ENCODE measurements around the gene PRKCH. TPM values are rescaled to one million over a fixed set of nuclear protein-coding genes. Genes with fewer than 3 reads are reported as not detected.
A peak's percentile ranks its signal among the peaks of the same experiment; 100 is the strongest.
"Not testable (repeated sequence)": the region's sequence is repeated elsewhere in the genome, so short reads cannot be mapped to it uniquely, and the experiment has no call there.

The PRKCH gene
- total and polyA plus RNA-seq, 7 experiments from 2014 or later = 191 to 359 (median 314) TPM

DNA sequence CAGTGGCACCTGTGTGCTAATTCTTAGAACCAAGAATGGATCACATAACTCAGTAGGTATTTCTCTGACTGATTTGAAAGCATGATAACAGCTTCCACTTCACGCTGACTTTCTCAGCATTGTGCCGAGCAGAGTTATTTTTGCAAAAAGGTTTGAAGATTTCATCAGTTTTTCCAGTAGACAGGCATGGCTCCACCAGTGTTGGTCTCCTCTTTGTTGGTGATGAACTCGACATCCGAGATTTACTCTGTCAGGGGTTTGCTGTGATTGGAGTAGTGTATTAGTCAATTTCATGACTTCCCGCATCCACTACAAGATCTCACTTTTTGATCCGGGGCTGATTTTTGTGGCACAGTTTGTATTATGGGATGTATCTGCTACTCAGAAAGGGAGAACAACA, 85.3 kb downstream of the PRKCH start:
- H3K36me3 Mint-ChIP-seq = peaks cover 0 to 36% (median 13%) of the 10 kb centered on the region in 5 donors
- DNase-seq (peak in 5 of 9 donors; percentile 26 to 64 (median 47)), ATAC-seq (peak; percentile 41)
- Histone ChIP-seq H3K4me1 (ENCODE audit: control insufficient read depth in 2 of 2, insufficient read depth in 2 of 2, low read length in 2 of 2) (peaks cover 72 to 83% of the 10 kb centered on the region in 2 donors), H3K36me3 (ENCODE audit: control insufficient read depth in 2 of 3, insufficient read depth in 3 of 3, low read length in 3 of 3) (peaks cover 0 to 6% (median 0%) of the 10 kb centered on the region in 3 experiments), H3K27me3 (ENCODE audit: control insufficient read depth in 2 of 2, insufficient read depth in 2 of 2, low read length in 2 of 2) (no peaks in the 10 kb centered on the region), H3K4me3 (ENCODE audit: low read length) (peak overlapping the region; percentile 4), H3K27ac (ENCODE audit: low read depth, low read length) (peak overlapping the region; percentile 34), H3K9me3 (ENCODE audit: control insufficient read depth in 2 of 3, low read length in 3 of 3) (no peaks in the 10 kb centered on the region)
- CTCF ChIA-PET = interaction anchor here (0.7 to 1.3 kb wide), 2 partner anchors 11 to 14 kb away, joined by 3 to 4 read pairs; no protein-coding TSS in a partner anchor
- peak overlapping the region; percentile 16 to 80 (median 72) for H3K4me3 Mint-ChIP-seq
- peak overlapping the region in 8 of 9 donors; percentile 57 to 88 (median 75) for H3K27ac Mint-ChIP-seq
- POLR2A ChIA-PET = interaction anchor here (2.7 kb wide), 1 partner anchor 14 kb away, joined by 10 read pairs; no protein-coding TSS in a partner anchor
- no peaks in the 10 kb centered on the region for H3K9me3 Mint-ChIP-seq
- peaks cover 0 to 74% (median 59%) of the 10 kb centered on the region in 7 donors for H3K4me1 Mint-ChIP-seq
- H3K27me3 Mint-ChIP-seq = no peaks in the 10 kb centered on the region
- intact Hi-C loops (cut with micrococcal nuclease) = loop anchor here (1.0 to 5.0 kb wide), 3 partner anchors 9 to 36 kb away; no protein-coding TSS in a partner anchor

DNA sequence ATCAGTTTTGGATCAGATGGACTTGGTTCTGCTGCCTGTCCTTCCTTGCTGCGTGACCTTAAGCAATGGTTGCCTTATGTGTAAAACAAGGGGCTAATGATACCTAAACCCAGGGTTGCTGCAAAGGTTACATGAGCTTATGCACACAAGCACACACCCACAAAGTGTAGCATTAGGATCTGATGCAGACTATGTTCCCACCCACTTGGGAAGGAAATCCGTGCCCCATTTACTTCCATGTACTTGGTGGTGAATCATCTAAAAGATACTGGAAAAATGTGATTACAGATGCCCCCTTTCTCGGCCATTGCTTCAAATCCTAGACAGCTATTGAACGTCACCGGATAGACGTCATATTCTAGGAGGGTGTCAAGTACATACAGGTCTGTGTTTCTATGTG, 87.1 kb downstream of the PRKCH start:
- Mint-ChIP-seq H3K9me3 (no peaks in the 10 kb centered on the region), H3K4me3 (peak overlapping the region in 8 of 10 donors; percentile 2 to 80 (median 72)), H3K27me3 (no peaks in the 10 kb centered on the region), H3K36me3 (peaks cover 0 to 36% (median 12%) of the 10 kb centered on the region in 5 donors), H3K4me1 (peaks cover 0 to 62% (median 51%) of the 10 kb centered on the region in 7 donors), H3K27ac (peak overlapping the region in 8 of 9 donors; percentile 11 to 88 (median 76))
- Histone ChIP-seq H3K9me3 (ENCODE audit: control insufficient read depth in 2 of 3, low read length in 3 of 3) (no peaks in the 10 kb centered on the region), H3K4me3 (ENCODE audit: low read length) (no peak overlapping the region), H3K27me3 (ENCODE audit: control insufficient read depth in 2 of 2, insufficient read depth in 2 of 2, low read length in 2 of 2) (no peaks in the 10 kb centered on the region), H3K36me3 (ENCODE audit: control insufficient read depth in 2 of 3, insufficient read depth in 3 of 3, low read length in 3 of 3) (peaks cover 0 to 6% (median 0%) of the 10 kb centered on the region in 3 experiments), H3K4me1 (ENCODE audit: control insufficient read depth in 2 of 2, insufficient read depth in 2 of 2, low read length in 2 of 2) (peaks cover 76 to 90% of the 10 kb centered on the region in 2 donors), H3K27ac (ENCODE audit: low read depth, low read length) (no peak overlapping the region)
- ChIA-PET CTCF (interaction anchor here (0.8 to 0.9 kb wide), 2 partner anchors 274 to 321 kb away, joined by 3 read pairs; no protein-coding TSS in a partner anchor), POLR2A (interaction anchor here (0.6 to 2.7 kb wide), 7 partner anchors 11 to 71 kb away, joined by 3 to 10 read pairs (median 3); no protein-coding TSS in a partner anchor)
- intact Hi-C loops (cut with micrococcal nuclease) = loop anchor here in 1 of 2 donors (5.0 kb wide), 1 partner anchor 34 kb away; no protein-coding TSS in a partner anchor
- ATAC-seq (no peak), DNase-seq (no peak)

DNA sequence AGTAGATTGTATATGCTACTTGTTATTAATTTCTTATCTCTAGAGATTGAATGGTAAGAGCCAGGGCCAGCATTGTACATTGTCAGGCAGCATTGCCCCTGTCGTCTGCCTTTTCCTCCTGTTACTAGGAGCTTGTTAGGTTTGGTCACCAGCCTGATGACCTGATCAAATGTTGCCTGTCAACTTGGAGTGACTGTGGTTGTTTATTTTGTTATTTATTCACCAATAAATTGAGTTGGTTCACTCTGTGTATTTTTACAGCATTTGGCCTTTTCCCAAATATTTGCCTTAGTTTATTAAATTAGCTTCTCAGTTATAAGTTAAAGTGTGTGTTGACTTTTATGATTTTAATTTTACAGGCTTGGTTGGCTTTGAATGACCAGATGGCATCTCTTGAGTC, 88.4 kb downstream of the PRKCH start:
- ChIA-PET CTCF (interaction anchor here (1.6 kb wide), 1 partner anchor 15 kb away, joined by 3 read pairs; no protein-coding TSS in a partner anchor), POLR2A (interaction anchor here (0.6 to 1.2 kb wide), 3 partner anchors 10 to 72 kb away, joined by 3 to 4 read pairs (median 3); no protein-coding TSS in a partner anchor)
- Histone ChIP-seq H3K4me3 (ENCODE audit: low read length) (no peak overlapping the region), H3K27ac (ENCODE audit: low read depth, low read length) (no peak overlapping the region), H3K27me3 (ENCODE audit: control insufficient read depth in 2 of 2, insufficient read depth in 2 of 2, low read length in 2 of 2) (no peaks in the 10 kb centered on the region), H3K9me3 (ENCODE audit: control insufficient read depth in 2 of 3, low read length in 3 of 3) (no peaks in the 10 kb centered on the region), H3K4me1 (ENCODE audit: control insufficient read depth in 2 of 2, insufficient read depth in 2 of 2, low read length in 2 of 2) (peaks cover 78 to 92% of the 10 kb centered on the region in 2 donors), H3K36me3 (ENCODE audit: control insufficient read depth in 2 of 3, insufficient read depth in 3 of 3, low read length in 3 of 3) (peaks cover 0 to 6% (median 0%) of the 10 kb centered on the region in 3 experiments)
- intact Hi-C loops (cut with micrococcal nuclease) = loop anchor here (1.0 to 5.0 kb wide), 2 partner anchors 9 to 33 kb away; no protein-coding TSS in a partner anchor
- no peak for ATAC-seq
- peaks cover 0 to 50% (median 41%) of the 10 kb centered on the region in 7 donors for H3K4me1 Mint-ChIP-seq
- H3K9me3 Mint-ChIP-seq = no peaks in the 10 kb centered on the region
- peak overlapping the region in 1 of 9 donors; percentile 67 for H3K27ac Mint-ChIP-seq
- H3K36me3 Mint-ChIP-seq = peaks cover 0 to 32% (median 12%) of the 10 kb centered on the region in 5 donors
- H3K4me3 Mint-ChIP-seq = no peak overlapping the region
- DNase-seq = no peak
- H3K27me3 Mint-ChIP-seq = no peaks in the 10 kb centered on the region

DNA sequence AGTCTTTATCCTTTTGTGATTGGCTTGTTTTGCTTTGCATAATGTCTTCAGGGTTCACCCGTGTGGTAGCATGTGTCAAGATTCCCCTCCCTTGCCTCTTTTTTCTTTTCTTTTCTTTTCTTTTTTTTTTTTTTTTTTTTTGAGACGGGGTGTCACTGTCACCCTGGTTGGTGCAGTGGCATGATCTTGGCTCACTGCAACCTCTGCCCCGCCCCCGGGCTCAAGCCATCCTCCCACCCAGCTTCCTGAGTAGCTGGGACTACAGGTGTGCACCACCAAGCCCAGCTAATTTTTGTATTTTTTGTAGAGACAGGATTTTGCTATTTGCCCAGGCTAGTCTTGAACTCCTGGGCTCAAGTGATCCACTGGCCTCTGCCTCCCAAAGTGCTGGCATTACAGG, 94.6 kb downstream of the PRKCH start:
- Histone ChIP-seq H3K27ac (ENCODE audit: low read depth, low read length) (peak overlapping the region; percentile 19), H3K4me1 (ENCODE audit: control insufficient read depth in 2 of 2, insufficient read depth in 2 of 2, low read length in 2 of 2) (peaks cover 94 to 96% of the 10 kb centered on the region in 2 donors)
- not testable (repeated sequence) for H3K27me3 Mint-ChIP-seq; ATAC-seq; DNase-seq; H3K27me3 ChIP-seq (ENCODE audit: control insufficient read depth in 2 of 2, insufficient read depth in 2 of 2, low read length in 2 of 2); H3K9me3 ChIP-seq (ENCODE audit: control insufficient read depth in 2 of 3, low read length in 3 of 3); H3K9me3 Mint-ChIP-seq; H3K36me3 ChIP-seq (ENCODE audit: control insufficient read depth in 2 of 3, insufficient read depth in 3 of 3, low read length in 3 of 3); H3K4me3 ChIP-seq (ENCODE audit: low read length)
- peaks cover 0 to 56% (median 0%) of the 10 kb centered on the region in 7 donors for H3K4me1 Mint-ChIP-seq
- POLR2A ChIA-PET = interaction anchor here (0.9 to 2.5 kb wide), 3 partner anchors 13 to 93 kb away, joined by 4 to 10 read pairs (median 4); no protein-coding TSS in a partner anchor
- CTCF ChIA-PET = interaction anchor here (0.5 kb wide), 1 partner anchor 29 kb away, joined by 3 read pairs; no protein-coding TSS in a partner anchor
- H3K27ac Mint-ChIP-seq = peak overlapping the region in 5 of 9 donors; percentile 78 to 86 (median 85)
- intact Hi-C loops (cut with micrococcal nuclease) = loop anchor here (1.0 to 2.0 kb wide), 4 partner anchors 9 to 28 kb away; no protein-coding TSS in a partner anchor
- H3K36me3 Mint-ChIP-seq = peaks cover 0 to 32% (median 10%) of the 10 kb centered on the region in 5 donors
- H3K4me3 Mint-ChIP-seq = peak overlapping the region in 7 of 10 donors; percentile 61 to 77 (median 62)

DNA sequence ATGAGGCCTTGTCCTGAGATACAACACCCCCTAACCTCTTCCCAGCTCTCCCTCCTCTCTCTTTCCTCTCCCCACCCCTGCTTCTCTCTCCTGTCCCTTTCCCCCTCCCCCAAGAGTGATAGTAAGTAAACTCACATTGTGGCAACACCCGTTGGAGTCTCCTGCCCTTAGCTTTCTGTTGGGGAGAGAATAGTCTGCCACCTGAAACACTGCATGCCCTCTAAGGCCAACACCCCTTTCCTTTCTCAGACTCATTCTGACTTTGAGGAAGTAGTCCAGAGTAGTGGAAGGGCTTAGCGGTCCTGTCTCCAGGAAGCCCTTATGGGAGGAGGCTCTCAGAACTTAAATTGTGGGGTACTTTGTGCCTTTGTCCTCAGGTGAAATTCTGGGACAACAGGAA, 95.2 kb downstream of the PRKCH start:
- no peaks in the 10 kb centered on the region for H3K9me3 ChIP-seq (ENCODE audit: control insufficient read depth in 2 of 3, low read length in 3 of 3)
- no peaks in the 10 kb centered on the region for H3K36me3 ChIP-seq (ENCODE audit: control insufficient read depth in 2 of 3, insufficient read depth in 3 of 3, low read length in 3 of 3)
- ChIA-PET CTCF (interaction anchor here (0.5 to 1.4 kb wide), 2 partner anchors 12 to 30 kb away, joined by 3 read pairs; no protein-coding TSS in a partner anchor), POLR2A (interaction anchor here (0.7 to 2.5 kb wide), 5 partner anchors 13 to 118 kb away, joined by 3 to 10 read pairs (median 4); no protein-coding TSS in a partner anchor)
- no peaks in the 10 kb centered on the region for H3K9me3 Mint-ChIP-seq
- DNase-seq (no peak), ATAC-seq (peak; percentile 36)
- H3K4me3 Mint-ChIP-seq = peak overlapping the region in 8 of 10 donors; percentile 48 to 77 (median 62)
- H3K27me3 Mint-ChIP-seq = no peaks in the 10 kb centered on the region
- peaks cover 0 to 29% (median 4%) of the 10 kb centered on the region in 5 donors for H3K36me3 Mint-ChIP-seq
- H3K4me1 Mint-ChIP-seq = peaks cover 0 to 61% (median 0%) of the 10 kb centered on the region in 7 donors
- peaks cover 94 to 96% of the 10 kb centered on the region in 2 donors for H3K4me1 ChIP-seq (ENCODE audit: control insufficient read depth in 2 of 2, insufficient read depth in 2 of 2, low read length in 2 of 2)
- peak overlapping the region in 5 of 9 donors; percentile 78 to 86 (median 85) for H3K27ac Mint-ChIP-seq
- intact Hi-C loops (cut with micrococcal nuclease) = loop anchor here (1.0 to 2.0 kb wide), 3 partner anchors 14 to 28 kb away; no protein-coding TSS in a partner anchor
- H3K4me3 ChIP-seq (ENCODE audit: low read length) = peak overlapping the region; percentile 5
- H3K27me3 ChIP-seq (ENCODE audit: control insufficient read depth in 2 of 2, insufficient read depth in 2 of 2, low read length in 2 of 2) = no peaks in the 10 kb centered on the region
- H3K27ac ChIP-seq (ENCODE audit: low read depth, low read length) = peak overlapping the region; percentile 41

DNA sequence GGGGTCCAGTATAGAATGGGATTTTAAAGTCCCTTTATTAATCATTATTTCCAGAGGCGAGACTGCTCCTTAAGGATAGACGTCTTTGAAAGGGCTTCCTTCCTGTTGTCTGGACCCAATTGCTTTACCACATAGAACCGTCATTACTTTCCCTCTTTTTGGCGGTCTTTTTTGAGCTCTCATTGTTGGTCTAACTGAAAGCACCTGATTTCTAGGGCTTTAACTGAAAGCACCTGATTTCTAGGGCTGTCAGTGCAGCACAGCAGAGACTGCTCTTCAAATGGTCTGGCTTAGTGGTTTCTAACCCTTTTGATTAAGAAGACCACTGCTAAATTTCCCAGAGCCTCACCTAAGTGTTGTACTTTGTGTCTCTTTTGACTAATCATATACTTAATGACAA, 95.8 kb downstream of the PRKCH start:
- Histone ChIP-seq H3K9me3 (ENCODE audit: control insufficient read depth in 2 of 3, low read length in 3 of 3) (no peaks in the 10 kb centered on the region), H3K27me3 (ENCODE audit: control insufficient read depth in 2 of 2, insufficient read depth in 2 of 2, low read length in 2 of 2) (no peaks in the 10 kb centered on the region), H3K4me1 (ENCODE audit: control insufficient read depth in 2 of 2, insufficient read depth in 2 of 2, low read length in 2 of 2) (peaks cover 94 to 97% of the 10 kb centered on the region in 2 donors), H3K27ac (ENCODE audit: low read depth, low read length) (peak overlapping the region; percentile 41), H3K4me3 (ENCODE audit: low read length) (no peak overlapping the region), H3K36me3 (ENCODE audit: control insufficient read depth in 2 of 3, insufficient read depth in 3 of 3, low read length in 3 of 3) (no peaks in the 10 kb centered on the region)
- POLR2A ChIA-PET = interaction anchor here (0.7 to 2.5 kb wide), 6 partner anchors 14 to 119 kb away, joined by 3 to 10 read pairs (median 4); no protein-coding TSS in a partner anchor
- Mint-ChIP-seq H3K27me3 (no peaks in the 10 kb centered on the region), H3K27ac (peak overlapping the region in 5 of 9 donors; percentile 78 to 86 (median 85)), H3K4me1 (peaks cover 0 to 64% (median under 1%) of the 10 kb centered on the region in 7 donors), H3K9me3 (no peaks in the 10 kb centered on the region), H3K36me3 (peaks cover 0 to 29% (median 0%) of the 10 kb centered on the region in 5 donors), H3K4me3 (peak overlapping the region in 8 of 10 donors; percentile 35 to 77 (median 62))
- peak; percentile 34 for ATAC-seq
- CTCF ChIA-PET = interaction anchor here (1.4 kb wide), 1 partner anchor 12 kb away, joined by 3 read pairs; no protein-coding TSS in a partner anchor
- DNase-seq = peak in 2 of 9 donors; percentile 33 to 36
- intact Hi-C loops (cut with micrococcal nuclease) = loop anchor here (1.0 to 2.0 kb wide), 5 partner anchors 9 to 35 kb away; no protein-coding TSS in a partner anchor

Measured in naive thymus-derived CD4-positive, alpha-beta T cell (primary cell).